ENCODE data around the gene GPR150.

- TF ChIP-seq POLR2A (IDR thresholded peaks at IDR 0.05; ENCODE audit: low read depth), result no peak
- TF ChIP-seq CTCF (IDR thresholded peaks at IDR 0.05), result no peak
Observed at GRCh38 chr5:95583992-95584391, 35.9 kb upstream of the GPR150 start.

Data from esophagus muscularis mucosa (tissue), 3 donors.